Endothelial cell of umbilical vein (primary cell): ENCODE measurements around the gene TUBGCP2. TPM values are rescaled to one million over a fixed set of nuclear protein-coding genes. Genes with fewer than 3 reads are reported as not detected.

Source experiments
- BruUV-seq: library from RNA; stranded (reverse); fragments of 400-500 nt; replicated peaks from 2 replicates; lab custom pipeline; 2021; lab: Mats Ljungman, UMichigan
- CTCF ChIA-PET: fragments of 300-600, 350-600 bp; sonication (Branson Sonifier 250); formaldehyde crosslinking; loops from one replicate; lab custom pipeline; 2021; ENCODE audit warnings: antibody characterized with exemption, inconsistent platforms; lab: Charles Lee
- POLR2A ChIA-PET: fragments of 300-600, 350-600 bp; sonication (Branson Sonifier 250); formaldehyde crosslinking; loops from one replicate; lab custom pipeline; 2021; ENCODE audit warnings: antibody characterized with exemption, inconsistent platforms; lab: Charles Lee
- DNase-seq: peaks from one replicate; pipeline ENCODE4 v3.0.0-alpha.2; 2011; ENCODE audit warnings: low read depth, low spot score
- FAIRE-seq: peaks from 2 replicates; lab custom pipeline; 2011; peaks lifted over from hg19 to GRCh38; lab: Jason Lieb, UNC
- H2AFZ ChIP-seq: 2 replicates; pipeline ENCODE4 v1.6.0; 2012; ENCODE audit warnings: low read depth, low read length, control low read depth, inconsistent platforms
- H3K27ac ChIP-seq: 2 replicates; pipeline ENCODE4 v1.5.1; 2011; ENCODE audit warnings: low read depth, mild to moderate bottlenecking, control low read depth, low read length, moderate library complexity; ENCODE audit not compliant: insufficient read depth
- H3K27me3 ChIP-seq, 2 experiments: 2 replicates each; pipeline versions ENCODE4 v1.6.0 to v1.6.1; 2011; ENCODE audit warnings: low read length in 2 of 2, mixed read lengths in 1 of 2; ENCODE audit not compliant: control insufficient read depth in 2 of 2, insufficient read depth in 2 of 2
- H3K36me3 ChIP-seq, 2 experiments: 2 replicates in 1 of 2; 3 replicates in 1 of 2; pipeline ENCODE4 v1.5.1; 2011; ENCODE audit warnings: low read length in 2 of 2, mild to moderate bottlenecking in 1 of 2, moderate library complexity in 1 of 2; ENCODE audit not compliant: control insufficient read depth in 2 of 2, insufficient read depth in 2 of 2; ENCODE audit errors: extremely low read depth in 1 of 2
- H3K4me1 ChIP-seq: 3 replicates; pipeline ENCODE4 v1.5.1; 2011; ENCODE audit warnings: mild to moderate bottlenecking, low read length; ENCODE audit not compliant: control insufficient read depth, insufficient read depth; ENCODE audit errors: extremely low read depth
- H3K4me2 ChIP-seq: 2 replicates; pipeline ENCODE4 v1.6.1; 2011; ENCODE audit warnings: low read length, control low read depth, mixed read lengths; ENCODE audit not compliant: insufficient read depth
- H3K4me3 ChIP-seq, 3 experiments: fragments of 200-600 bp in 1 of 3; sonication (generic), shearing (Covaris generic) in 1 of 3; replicated peaks in 1 of 3; 2 replicates each; pipeline ENCODE4 v1.5.1; 2011 to 2016; ENCODE audit warnings: control low read depth in 3 of 3, low read length in 3 of 3, mild to moderate bottlenecking in 2 of 3, inconsistent platforms in 1 of 3, low read depth in 1 of 3, moderate library complexity in 1 of 3; ENCODE audit not compliant: insufficient read depth in 1 of 3
- H3K79me2 ChIP-seq: 2 replicates; pipeline ENCODE4 v1.6.0; 2012; ENCODE audit warnings: low read length, inconsistent platforms; ENCODE audit not compliant: control insufficient read depth, insufficient read depth
- H3K9ac ChIP-seq: replicated peaks from 2 replicates; pipeline ENCODE3; 2011; ENCODE audit warnings: low read length, control low read depth; ENCODE audit not compliant: insufficient read depth; ENCODE audit errors: extremely low read depth
- H3K9me1 ChIP-seq: replicated peaks from 3 replicates; pipeline ENCODE4 v1.6.0; 2011; ENCODE audit warnings: mild to moderate bottlenecking, low read length; ENCODE audit not compliant: control insufficient read depth, insufficient read depth; ENCODE audit errors: extremely low read depth
- H3K9me3 ChIP-seq: replicated peaks from 2 replicates; pipeline ENCODE4 v1.5.1; 2012; ENCODE audit warnings: low read length, inconsistent platforms; ENCODE audit not compliant: control insufficient read depth, insufficient read depth
- H4K20me1 ChIP-seq: replicated peaks from 2 replicates; pipeline ENCODE3; 2011; ENCODE audit warnings: mild to moderate bottlenecking, low read length; ENCODE audit not compliant: control insufficient read depth, insufficient read depth; ENCODE audit errors: extremely low read depth
- GATA2 ChIP-seq: IDR thresholded peaks from 2 replicates; pipeline ENCODE4 v1.7.0; 2011; ENCODE audit warnings: low read depth, mild to moderate bottlenecking, moderate library complexity, mixed read lengths, low read length; ENCODE audit not compliant: insufficient read length, insufficient read depth
- MYC ChIP-seq: IDR thresholded peaks from one replicate; pipeline ENCODE4 v1.6.1; 2011; ENCODE audit warnings: mild to moderate bottlenecking, low read depth, low read length
- POLR2A ChIP-seq: IDR thresholded peaks from 2 replicates; pipeline ENCODE4 v1.6.1; 2012; ENCODE audit warnings: low read depth, mild to moderate bottlenecking, control low read depth, low read length
- POLR2AphosphoS5 ChIP-seq: IDR thresholded peaks from 2 replicates; pipeline ENCODE4 v1.6.1; 2012; ENCODE audit warnings: low read depth, mild to moderate bottlenecking, control low read depth, low read length, moderate library complexity; ENCODE audit not compliant: insufficient read depth
- dilution Hi-C: fragments of 300-500 bp; cut with MboI; formaldehyde crosslinking; loops from one replicate; pipeline ENCODE4 v1.15.0; 2019; ENCODE audit warnings: low sequenced_read_pairs; ENCODE audit not compliant: extremely low pct_ligation_motif_present
- intact Hi-C: fragments of 100-400 bp; cut with micrococcal nuclease; formaldehyde crosslinking; loops from one replicate; pipeline ENCODE4 v1.10.0; 2022
- polyA plus RNA-seq, 4 experiments: library from polyadenylated mRNA; depleted of rRNA in 3 of 4; stranded (reverse) in 3 of 4; unstranded in 1 of 4; fragments of >200 nt; gene quantifications; 2 replicates each; pipeline versions ENCODE4 v1.2.1 to v1.2.3, GENCODE V29; 2011 to 2012; ENCODE audit warnings: missing spikeins in 1 of 4
- total RNA-seq: library from RNA; stranded (reverse); gene quantifications from 2 replicates; pipeline ENCODE4 v1.2.3, GENCODE V29; 2021
- TF ChIP-seq, protein P1 (sequence below): IDR thresholded peaks from 2 replicates; pipeline ENCODE4 v1.6.1; 2011; ENCODE audit not compliant: insufficient read depth, insufficient read length

TUBGCP2 gene
- total and polyA plus RNA-seq, 2 donors (not counting 3 experiments of a cell fraction or from before 2014, with no cell fraction given) = 37.1 to 53.1 TPM

DNA sequence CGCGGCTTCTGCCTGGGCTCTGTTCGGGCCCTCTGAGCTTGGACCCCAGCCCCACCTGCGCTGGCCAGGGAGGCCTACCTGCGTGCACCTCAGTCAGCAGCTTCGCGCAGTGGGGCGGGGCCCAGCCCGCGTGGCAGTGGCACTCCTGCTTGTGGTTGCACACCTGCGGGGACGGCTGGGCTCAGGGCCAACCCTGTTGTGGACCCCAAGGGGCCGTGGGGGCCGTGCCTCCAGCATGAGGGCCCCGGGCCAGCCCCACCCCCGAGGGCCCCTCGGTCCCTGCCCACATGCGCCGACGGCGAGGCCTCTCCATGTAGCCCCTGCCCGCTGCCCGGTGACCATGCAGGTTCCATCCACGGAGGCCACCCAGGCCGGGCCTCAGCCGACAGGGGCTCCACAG, 39.3 kb downstream of the TUBGCP2 start:
- H3K4me2 ChIP-seq = no peak overlapping the region
- no peaks in the 10 kb centered on the region for H4K20me1 ChIP-seq
- no peaks in the 10 kb centered on the region for H3K9me1 ChIP-seq
- dilution Hi-C loops (no loop called here), intact Hi-C loops (no loop called here)
- BruUV-seq = no TSS peak
- H3K4me3 ChIP-seq = no peak overlapping the region
- H3K9me3 ChIP-seq = no peaks in the 10 kb centered on the region
- no peaks in the 10 kb centered on the region for H3K79me2 ChIP-seq
- no peak overlapping the region for H2AFZ ChIP-seq
- POLR2A ChIA-PET = no interaction called here
- H3K4me1 ChIP-seq = no peaks in the 10 kb centered on the region
- TF ChIP-seq GATA2 = no peak
- TF ChIP-seq, protein P1, sequence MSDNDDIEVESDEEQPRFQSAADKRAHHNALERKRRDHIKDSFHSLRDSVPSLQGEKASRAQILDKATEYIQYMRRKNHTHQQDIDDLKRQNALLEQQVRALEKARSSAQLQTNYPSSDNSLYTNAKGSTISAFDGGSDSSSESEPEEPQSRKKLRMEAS = no peak
- no peak for TF ChIP-seq POLR2AphosphoS5
- no peak for TF ChIP-seq MYC
- CTCF ChIA-PET = no interaction called here
- H3K27ac ChIP-seq = no peak overlapping the region
- no peak overlapping the region for H3K9ac ChIP-seq
- H3K36me3 ChIP-seq = no peaks in the 10 kb centered on the region
- FAIRE-seq (no peak), DNase-seq (no peak)
- H3K27me3 ChIP-seq = no peaks in the 10 kb centered on the region

GRCh38 chr10:133268532-133268931, 40.1 kb downstream of the TUBGCP2 start:
- Histone ChIP-seq H3K4me3 (no peak overlapping the region), H3K9ac (no peak overlapping the region), H3K4me2 (no peak overlapping the region), H3K79me2 (no peaks in the 10 kb centered on the region), H2AFZ (no peak overlapping the region), H3K4me1 (no peaks in the 10 kb centered on the region), H3K36me3 (no peaks in the 10 kb centered on the region), H4K20me1 (no peaks in the 10 kb centered on the region), H3K9me1 (no peaks in the 10 kb centered on the region), H3K9me3 (no peaks in the 10 kb centered on the region), H3K27me3 (no peaks in the 10 kb centered on the region), H3K27ac (no peak overlapping the region)
- DNase-seq (no peak), FAIRE-seq (no peak)
- TF ChIP-seq, protein P1 = no peak
- no peak for TF ChIP-seq POLR2A
- TF ChIP-seq GATA2 = no peak
- intact Hi-C loops (no loop called here), dilution Hi-C loops (no loop called here)
- CTCF ChIA-PET = interaction anchor here (0.6 kb wide), 1 partner anchor 29 kb away, joined by 4 read pairs; no protein-coding TSS in a partner anchor
- BruUV-seq = no TSS peak
- POLR2A ChIA-PET = no interaction called here
